GM08714 (cell line): ENCODE data around the gene ASF1B.
"Not testable (repeated sequence)": the region's sequence is repeated elsewhere in the genome, so short reads cannot be mapped to it uniquely, and the experiment has no call there.

Source experiments
- H3K4me3 ChIP-seq: fragments of 200-500 bp; sonication (Bioruptor generic); 2 replicates; pipeline ENCODE4 v1.5.1; 2014; ENCODE audit warnings: mild to moderate bottlenecking, low read length, inconsistent platforms
- ZNF274 ChIP-seq: IDR thresholded peaks from 2 replicates; pipeline ENCODE4 v1.6.1; 2012; ENCODE audit warnings: mild to moderate bottlenecking, low read depth, low read length

Gene ASF1B

DNA sequence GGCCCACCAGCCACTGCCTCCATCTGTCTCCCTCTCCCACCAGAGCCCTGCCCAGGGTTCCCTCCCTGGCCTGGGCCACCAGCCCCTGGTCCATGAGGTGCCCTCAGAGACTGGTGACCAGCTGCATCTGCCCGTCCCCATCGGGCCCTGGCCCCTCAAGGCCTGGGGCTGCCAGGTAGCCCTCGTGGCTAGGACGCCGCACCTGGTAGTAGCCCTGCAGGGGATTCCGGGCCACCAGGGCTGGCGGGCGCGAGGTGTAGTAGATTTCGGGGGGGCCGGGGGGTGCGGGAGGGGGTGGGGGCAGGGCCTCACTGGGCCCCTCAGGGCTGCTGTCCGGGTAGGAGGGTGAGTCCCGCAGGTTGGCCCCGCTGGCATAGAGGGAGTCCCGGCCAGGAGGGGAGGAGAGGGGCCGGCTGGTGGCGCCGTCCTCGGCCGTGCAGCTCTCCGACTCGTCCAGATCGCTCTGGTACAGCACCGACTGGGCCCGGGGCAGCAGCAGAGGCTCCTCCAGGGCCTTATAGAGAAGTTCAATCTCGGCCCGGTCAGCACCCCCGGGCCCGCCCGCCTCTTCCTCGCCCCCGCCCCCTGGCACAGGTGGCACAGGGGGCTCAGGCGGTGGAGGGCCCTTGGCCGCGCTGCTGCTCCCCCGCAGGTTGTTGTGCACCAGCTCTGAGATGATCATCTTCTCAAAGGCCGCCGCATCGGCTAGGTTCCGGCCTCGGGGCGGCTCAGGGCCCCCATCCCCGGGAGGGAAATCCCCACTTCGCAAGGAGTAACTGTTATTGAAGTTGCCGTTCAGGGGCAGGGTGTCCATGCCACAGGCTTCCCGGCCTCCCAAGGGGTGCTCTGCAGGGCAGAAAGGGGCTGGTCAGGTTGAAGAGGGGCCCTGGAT lies 14.6 kb upstream of the ASF1B start:
- no peak for TF ChIP-seq ZNF274
- no peak overlapping the region for H3K4me3 ChIP-seq

DNA sequence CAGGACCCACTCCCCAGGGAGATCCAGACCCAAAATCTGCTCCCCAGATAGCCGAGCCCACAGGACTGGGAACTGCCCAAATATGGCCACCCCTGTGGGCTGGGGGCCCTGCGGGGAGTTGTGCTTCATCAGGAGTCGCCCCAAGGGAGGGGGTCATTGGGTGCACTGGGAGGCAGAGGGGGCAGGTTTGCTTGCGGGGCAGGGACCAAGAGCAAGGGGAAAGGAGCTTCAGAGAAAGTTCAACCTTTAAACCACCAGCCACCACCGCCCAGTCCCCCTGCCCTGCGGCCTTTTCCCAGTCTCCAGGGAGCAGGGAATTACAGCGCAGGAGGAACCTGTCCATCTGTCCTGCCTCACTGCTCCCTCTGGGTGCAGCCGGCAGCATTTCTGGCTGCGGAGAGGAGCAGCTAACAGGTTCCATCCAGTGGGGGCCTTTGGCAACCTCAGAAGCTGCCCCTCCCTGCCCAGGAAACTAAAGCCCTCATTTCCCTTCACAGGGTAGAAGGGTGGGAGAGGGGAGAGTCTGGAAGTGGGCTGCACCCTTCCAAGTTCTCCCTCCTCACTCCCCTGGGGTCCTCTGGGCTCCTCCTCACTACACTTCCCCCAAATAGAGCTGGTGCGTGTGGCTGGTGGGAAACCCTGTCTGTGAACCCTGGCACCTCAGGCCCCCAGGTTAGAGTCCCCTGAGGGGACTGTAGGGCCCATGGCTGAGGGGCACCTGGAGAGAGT lies 13.8 kb upstream of the ASF1B start:
- no peak overlapping the region for H3K4me3 ChIP-seq
- no peak for TF ChIP-seq ZNF274

DNA sequence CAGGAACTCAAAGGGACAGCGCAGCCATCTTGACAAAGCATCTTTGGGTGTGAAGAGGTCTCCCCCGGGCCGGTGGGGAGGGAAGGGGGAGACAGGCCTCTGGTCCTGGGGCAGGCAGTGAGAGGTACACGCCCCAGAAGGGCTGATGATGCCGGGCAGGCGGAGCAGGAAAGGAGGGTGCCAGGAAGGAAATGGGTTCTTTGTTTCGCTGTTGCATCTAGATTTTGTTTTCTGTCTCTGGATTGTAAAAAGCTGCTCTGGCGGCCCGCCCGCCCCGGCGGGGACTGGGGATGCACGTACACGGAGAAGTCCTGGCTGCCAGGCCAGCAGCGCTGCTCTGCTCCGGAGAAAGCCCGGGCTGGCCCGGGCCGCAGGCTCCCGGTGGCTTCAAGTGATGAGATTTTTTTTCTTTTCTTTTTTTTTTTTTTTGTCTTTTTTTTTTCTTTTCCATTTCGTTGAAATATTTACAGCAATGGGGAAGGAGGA lies 13.2 kb upstream of the ASF1B start:
- TF ChIP-seq ZNF274 = no peak

DNA sequence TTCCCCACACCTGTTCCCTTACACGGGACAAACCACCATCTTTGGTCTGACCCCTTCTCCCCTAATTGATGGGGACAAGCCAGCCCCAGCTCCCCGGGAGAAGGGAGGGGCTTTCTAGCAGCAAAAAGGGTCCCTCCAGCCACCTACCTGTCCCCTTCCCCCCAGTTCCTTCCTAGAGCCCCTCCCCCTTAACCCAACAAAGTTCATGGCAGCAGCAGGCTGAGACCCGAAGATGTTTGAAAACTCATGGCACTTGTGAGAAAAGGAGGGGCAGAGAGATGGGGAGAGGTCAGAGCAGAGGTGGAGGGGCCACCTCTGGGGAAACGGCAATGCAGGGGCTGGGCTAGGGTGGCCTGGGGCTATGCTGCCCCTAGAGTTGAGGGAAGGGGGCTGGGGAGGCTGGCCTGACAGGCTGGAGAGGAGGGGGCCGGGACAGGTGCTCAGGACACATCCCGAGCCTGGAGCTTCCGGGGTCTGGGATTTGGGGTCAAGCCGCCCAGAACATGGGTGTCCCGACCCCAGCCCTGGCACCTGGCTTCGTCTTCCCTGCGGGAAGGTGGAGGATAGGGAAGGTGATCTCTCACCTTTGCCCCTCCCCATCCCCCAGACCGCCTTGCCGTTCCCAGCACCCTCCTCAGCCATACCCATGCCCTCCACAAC lies 12.5 kb upstream of the ASF1B start:
- H3K4me3 ChIP-seq = no peak overlapping the region
- no peak for TF ChIP-seq ZNF274

More for the DNA sequence above, 13.2 kb upstream of the ASF1B start:
- no peak overlapping the region for H3K4me3 ChIP-seq

DNA sequence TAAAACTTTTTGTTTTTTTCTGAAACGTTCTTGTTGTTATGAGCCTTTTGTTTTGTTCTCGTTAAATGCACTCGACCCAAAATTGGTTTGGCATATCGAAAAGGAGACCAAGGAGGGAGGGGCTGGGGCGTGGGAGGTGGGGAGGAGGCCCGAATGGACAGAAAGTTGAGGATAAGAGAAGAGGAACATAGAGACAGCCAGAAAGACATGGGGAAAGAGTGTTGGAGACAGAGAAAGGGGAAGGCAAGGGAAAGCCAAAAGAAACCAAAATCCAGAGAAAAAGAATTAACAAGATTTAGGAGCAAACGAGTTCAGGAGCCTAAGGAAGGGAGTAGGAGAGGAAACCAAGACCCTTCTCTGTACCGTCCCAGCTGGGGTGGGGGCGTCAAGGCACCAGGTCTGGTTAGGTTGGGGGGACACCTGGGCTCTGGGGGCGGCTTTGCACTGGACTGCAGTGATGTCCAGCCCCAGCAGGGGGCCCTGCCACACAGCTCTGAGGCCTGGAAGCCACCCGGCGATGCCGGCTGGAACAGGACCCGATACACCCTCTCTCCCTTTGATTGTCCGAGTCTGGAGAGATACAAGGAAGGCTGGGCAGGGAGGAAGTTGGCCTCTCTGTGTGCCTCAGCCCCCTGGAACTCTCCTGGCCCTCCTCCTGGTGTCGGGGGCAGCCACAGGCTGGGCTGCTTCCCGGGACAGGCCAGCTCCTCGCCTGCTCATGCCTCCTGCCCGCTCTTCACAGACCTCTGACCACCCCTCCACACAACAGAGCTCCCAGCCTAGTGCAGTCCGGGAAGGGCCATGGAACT lies 11.6 kb upstream of the ASF1B start:
- TF ChIP-seq ZNF274 = no peak
- no peak overlapping the region for H3K4me3 ChIP-seq

DNA sequence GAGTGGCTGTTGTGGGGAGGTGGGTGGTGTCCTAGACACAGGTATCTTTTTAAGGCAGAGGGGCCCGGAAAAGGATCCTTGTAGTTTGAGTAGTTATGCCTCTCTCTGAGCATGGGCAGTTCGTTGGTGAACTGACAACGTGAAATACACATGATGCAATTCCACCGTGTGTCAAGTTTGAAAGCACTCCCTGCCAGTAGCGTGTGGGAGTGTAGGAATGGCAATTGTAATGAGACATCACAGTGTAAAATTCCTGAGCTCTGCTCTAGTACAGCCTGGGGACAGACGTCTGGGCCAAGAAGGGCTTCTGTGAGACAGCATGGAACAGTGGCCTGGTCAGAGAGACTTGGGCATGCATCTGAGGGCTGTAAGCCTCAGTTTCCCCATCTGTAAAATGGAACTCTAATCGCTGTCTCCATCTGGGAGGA lies 10.4 kb upstream of the ASF1B start:
- H3K4me3 ChIP-seq = no peak overlapping the region
- no peak for TF ChIP-seq ZNF274

DNA sequence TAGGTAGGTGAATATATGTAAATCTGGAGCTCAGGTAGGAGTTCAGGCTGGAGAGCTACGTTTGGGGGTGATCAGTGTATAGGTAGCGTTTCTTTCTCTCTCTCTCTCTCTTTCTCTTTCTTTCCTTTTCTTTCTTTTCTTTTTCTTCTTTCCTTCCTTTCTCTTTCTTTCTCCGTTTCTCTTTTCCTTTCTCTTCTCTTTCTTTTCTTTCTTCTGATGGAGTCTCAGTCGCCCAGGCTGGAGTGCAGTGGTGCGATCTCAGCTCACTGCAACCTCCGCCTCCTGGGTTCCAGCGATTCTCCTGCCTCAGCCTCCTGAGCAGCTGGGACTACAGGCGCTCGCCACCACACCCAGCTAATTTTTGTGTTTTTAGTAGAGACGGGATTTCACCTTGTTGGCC lies 9.8 kb upstream of the ASF1B start:
- H3K4me3 ChIP-seq = not testable (repeated sequence)

DNA sequence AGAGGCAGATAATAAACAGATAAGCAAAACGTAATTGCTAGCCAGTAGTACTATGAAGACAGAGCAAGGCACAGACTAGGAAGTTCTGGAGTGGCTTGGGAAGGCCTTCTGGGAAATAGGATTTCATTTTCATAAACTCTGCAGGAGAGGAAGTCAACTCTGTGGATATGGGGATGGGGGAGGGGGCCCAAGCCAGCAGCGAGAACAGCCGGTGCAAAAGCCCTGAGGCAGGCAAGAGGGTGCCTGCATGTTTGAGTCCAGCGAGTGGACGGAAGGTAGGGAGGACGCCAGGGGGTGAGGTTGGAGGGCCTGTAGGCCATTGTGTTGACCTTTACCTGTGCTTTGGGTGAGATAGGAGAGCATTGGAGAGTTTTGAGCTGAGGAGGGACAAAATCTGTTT lies 9.0 kb upstream of the ASF1B start:
- no peak for TF ChIP-seq ZNF274
- no peak overlapping the region for H3K4me3 ChIP-seq

DNA sequence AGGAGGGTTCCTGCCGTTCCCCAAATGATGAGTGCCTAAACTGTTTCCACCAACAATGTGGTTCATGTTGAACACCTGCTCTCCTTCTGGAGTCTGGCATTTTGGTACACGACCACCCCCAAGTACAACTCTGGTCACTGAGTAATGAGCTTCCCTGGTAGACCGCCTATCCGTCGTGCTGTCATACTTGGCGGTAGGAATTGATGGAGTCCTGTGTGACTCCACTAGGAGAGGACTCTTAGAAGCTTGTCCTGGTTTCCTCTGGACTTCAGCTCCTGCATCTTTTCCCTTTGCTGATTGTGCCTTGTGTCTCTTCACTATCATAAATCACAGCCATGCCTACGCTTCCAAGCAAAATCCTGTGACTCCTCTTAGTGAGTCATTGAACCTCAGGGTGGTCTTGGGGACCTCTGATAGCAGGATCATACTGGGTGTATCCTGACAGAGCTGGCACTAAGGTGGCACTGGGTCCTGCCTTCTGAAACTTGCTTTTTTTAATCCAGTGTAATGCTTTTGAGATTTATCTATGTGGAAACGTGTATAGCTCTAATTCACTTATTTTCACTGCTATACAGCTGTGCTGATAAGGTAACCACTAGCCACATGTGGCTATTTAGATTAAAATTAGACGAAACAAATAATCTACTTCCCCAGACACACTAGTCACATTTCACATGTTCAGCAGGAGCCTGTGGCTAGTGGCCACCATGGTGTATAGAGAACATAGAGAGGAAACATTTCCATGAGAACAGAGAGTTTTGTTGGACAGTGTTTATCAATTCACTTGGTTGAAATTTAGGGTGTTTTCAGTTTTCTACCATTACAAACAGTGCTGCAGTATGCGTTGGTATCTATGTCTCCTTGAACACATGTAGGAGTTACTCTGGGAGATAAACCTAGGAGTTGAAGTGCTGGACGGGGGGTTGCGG lies 6.1 kb upstream of the ASF1B start:
- TF ChIP-seq ZNF274 = no peak
- no peak overlapping the region for H3K4me3 ChIP-seq

DNA sequence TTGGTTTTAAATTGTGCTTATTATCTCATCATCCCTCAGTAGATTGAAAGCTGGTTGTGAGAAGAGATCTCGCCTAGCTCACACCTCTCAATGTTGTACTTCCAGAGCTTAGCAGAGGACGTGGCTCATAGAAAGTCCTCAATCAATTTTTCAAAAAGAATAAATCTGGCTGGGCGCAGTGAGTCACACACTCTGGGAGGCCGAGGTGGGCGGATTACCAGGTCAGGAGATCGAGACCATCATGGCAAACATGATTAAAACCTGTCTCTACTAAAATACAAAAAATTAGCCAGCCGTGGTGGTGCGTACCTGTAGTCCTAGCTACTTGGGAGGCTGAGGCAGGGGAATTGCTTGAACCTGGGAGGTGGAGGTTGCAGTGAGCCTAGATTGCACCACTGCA lies 4.7 kb upstream of the ASF1B start:
- no peak for TF ChIP-seq ZNF274

DNA sequence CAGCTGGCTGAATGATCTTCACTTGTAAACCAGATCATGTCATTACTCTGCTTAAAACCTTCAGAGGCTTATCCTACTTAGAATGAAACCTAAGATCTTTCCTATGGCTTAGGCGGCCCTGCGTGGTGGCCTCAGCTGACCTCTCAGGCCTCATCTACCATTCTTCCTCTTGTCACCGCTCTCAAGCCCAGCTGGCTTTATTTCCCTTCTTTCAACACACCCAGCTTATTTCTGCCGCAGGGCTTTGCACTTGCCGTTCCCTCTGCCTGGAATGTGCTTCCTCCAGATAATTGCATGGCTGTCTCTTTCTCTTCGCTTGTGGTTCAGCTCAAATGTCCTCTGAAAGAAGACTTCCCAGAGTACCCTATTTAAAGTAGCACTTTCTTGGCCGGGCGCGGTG lies 3.6 kb upstream of the ASF1B start:
- TF ChIP-seq ZNF274 = no peak

More for the DNA sequence above, 4.7 kb upstream of the ASF1B start:
- H3K4me3 ChIP-seq = no peak overlapping the region

DNA sequence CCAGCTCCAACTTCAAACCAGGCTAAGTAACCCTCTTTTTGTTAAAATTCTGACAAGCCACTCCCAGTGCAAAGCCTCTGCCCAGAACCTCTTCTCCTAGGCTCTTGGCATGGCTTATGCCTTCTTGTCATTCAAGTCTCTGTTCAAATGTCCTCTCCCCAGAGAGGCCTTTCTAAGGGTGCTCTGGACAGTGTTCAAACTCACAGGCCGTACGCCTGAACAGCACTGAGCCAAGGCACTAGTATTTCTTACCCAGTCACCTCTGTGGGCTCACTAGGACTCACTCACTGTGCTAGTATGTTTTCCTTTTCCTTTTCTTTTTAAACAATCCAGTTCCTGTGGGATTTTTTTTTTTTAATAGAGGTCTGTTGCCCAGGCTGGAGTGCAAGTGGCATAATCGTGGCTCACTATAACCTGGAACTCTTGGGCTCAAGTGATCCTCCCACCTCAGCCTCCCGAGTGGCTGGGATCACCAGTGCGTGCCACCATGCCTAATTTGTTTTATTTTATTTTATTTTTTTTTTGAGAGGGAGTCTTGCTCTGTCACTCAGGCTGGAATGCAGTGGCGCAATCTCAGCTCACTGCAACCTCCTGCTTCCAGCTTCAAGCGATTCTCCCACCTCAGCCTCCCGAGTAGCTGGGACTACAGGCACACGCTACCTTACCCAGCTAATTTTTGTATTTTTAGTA lies 2.3 kb upstream of the ASF1B start:
- no peak overlapping the region for H3K4me3 ChIP-seq
- TF ChIP-seq ZNF274 = no peak

More for the DNA sequence above, 3.6 kb upstream of the ASF1B start:
- H3K4me3 ChIP-seq = no peak overlapping the region
